ENCODE data around the gene NUDCD3. TPM values are rescaled to one million over a fixed set of nuclear protein-coding genes. Genes with fewer than 3 reads are reported as not detected.

NUDCD3 gene
- total RNA-seq, 1 experiment from 2014 or later, result 71.9 TPM

GRCh38 chr7:44348300-44348699 is 142.2 kb downstream of the NUDCD3 start:
- WGBS (ENCODE audit: extremely low coverage, insufficient read length, low lambda C conversion rate), result no CpG with 5 or more reads among the region's 2 CpGs
- Mint-ChIP-seq H3K4me1 (peaks cover 3 to 9% of the 10 kb centered on the region in 2 experiments; a peak in 3 of 4 replicates), H3K4me3 (no peak overlapping the region; a peak in 1 of 5 replicates), H3K36me3 (ENCODE audit: insufficient read depth in 1 of 3, low read depth in 3 of 3) (no peaks in the 10 kb centered on the region), H3K27me3 (ENCODE audit: low read depth) (peaks cover 7% of the 10 kb centered on the region; the same call in 1 of the 2 replicates), H3K27ac (no peak overlapping the region), H3K9me3 (peaks cover 4 to 8% of the 10 kb centered on the region in 2 experiments)
- Histone ChIP-seq H3K9ac (ENCODE audit: extremely low read depth, insufficient read length, low read length) (no peak overlapping the region), H2BK120ac (ENCODE audit: low read depth, low read length, poor library complexity, severe bottlenecking) (no peak overlapping the region), H3K56ac (ENCODE audit: insufficient read length, low read depth, low read length) (no peak overlapping the region), H3K23me2 (ENCODE audit: insufficient read length, low read depth, low read length, poor library complexity, severe bottlenecking) (no peaks in the 10 kb centered on the region), H4K91ac (ENCODE audit: insufficient read length, low read depth, low read length) (no peak overlapping the region), H3K4me1 (ENCODE audit: insufficient read depth, low read length) (no peaks in the 10 kb centered on the region), H4K5ac (ENCODE audit: insufficient read length, low read depth, low read length) (no peak overlapping the region), H3K18ac (ENCODE audit: insufficient read length, low read depth, low read length) (no peak overlapping the region), H2BK20ac (ENCODE audit: low read depth, low read length, poor library complexity, severe bottlenecking) (no peak overlapping the region), H4K8ac (replicated peaks; ENCODE audit: insufficient read length, low read depth, low read length) (no peak overlapping the region), H3K9me3 (ENCODE audit: control insufficient read depth, low read depth, low read length) (no peaks in the 10 kb centered on the region), H3K4me2 (ENCODE audit: insufficient read depth, insufficient read length, low read length) (no peak overlapping the region), H3K14ac (ENCODE audit: insufficient read depth, low read length) (no peak overlapping the region), H2AFZ (ENCODE audit: low read length) (no peak overlapping the region), H2BK5ac (ENCODE audit: insufficient read length, low read length) (no peak overlapping the region), H2BK12ac (ENCODE audit: insufficient read length, low read depth, low read length) (no peak overlapping the region), H3K27ac (ENCODE audit: insufficient read length, low read depth, low read length) (no peak overlapping the region), H2AK5ac (ENCODE audit: insufficient read length, low read length) (no peak overlapping the region), H3K4ac (ENCODE audit: low read depth, low read length) (no peak overlapping the region), H2BK15ac (ENCODE audit: low read depth, low read length) (no peak overlapping the region), H3T11ph (ENCODE audit: low read length) (no peak overlapping the region), H3K23ac (ENCODE audit: insufficient read length, low read depth, low read length) (no peak overlapping the region), H3K79me1 (ENCODE audit: insufficient read depth, low read depth, low read length, poor library complexity, severe bottlenecking) (no peaks in the 10 kb centered on the region), H4K20me1 (ENCODE audit: control insufficient read depth, insufficient read depth, insufficient read length) (no peaks in the 10 kb centered on the region), H3K27me3 (ENCODE audit: insufficient read depth, low read length) (no peaks in the 10 kb centered on the region), H3K79me2 (ENCODE audit: insufficient read depth, low read length) (no peaks in the 10 kb centered on the region)
- TF ChIP-seq, protein P1, sequence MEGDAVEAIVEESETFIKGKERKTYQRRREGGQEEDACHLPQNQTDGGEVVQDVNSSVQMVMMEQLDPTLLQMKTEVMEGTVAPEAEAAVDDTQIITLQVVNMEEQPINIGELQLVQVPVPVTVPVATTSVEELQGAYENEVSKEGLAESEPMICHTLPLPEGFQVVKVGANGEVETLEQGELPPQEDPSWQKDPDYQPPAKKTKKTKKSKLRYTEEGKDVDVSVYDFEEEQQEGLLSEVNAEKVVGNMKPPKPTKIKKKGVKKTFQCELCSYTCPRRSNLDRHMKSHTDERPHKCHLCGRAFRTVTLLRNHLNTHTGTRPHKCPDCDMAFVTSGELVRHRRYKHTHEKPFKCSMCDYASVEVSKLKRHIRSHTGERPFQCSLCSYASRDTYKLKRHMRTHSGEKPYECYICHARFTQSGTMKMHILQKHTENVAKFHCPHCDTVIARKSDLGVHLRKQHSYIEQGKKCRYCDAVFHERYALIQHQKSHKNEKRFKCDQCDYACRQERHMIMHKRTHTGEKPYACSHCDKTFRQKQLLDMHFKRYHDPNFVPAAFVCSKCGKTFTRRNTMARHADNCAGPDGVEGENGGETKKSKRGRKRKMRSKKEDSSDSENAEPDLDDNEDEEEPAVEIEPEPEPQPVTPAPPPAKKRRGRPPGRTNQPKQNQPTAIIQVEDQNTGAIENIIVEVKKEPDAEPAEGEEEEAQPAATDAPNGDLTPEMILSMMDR (conservative IDR thresholded peaks at IDR 0.05), result peak; percentile 72
- peak; percentile 79 for DNase-seq

Data from H9 (cell line).